Measurements from ENCODE around the gene INPPL1. TPM values are rescaled to one million over a fixed set of nuclear protein-coding genes. Genes with fewer than 3 reads are reported as not detected.

Gene INPPL1
- total and polyA plus RNA-seq, 2 donors (not counting 3 experiments of a cell fraction or from before 2014, with no cell fraction given), result 125 to 184 TPM

DNA sequence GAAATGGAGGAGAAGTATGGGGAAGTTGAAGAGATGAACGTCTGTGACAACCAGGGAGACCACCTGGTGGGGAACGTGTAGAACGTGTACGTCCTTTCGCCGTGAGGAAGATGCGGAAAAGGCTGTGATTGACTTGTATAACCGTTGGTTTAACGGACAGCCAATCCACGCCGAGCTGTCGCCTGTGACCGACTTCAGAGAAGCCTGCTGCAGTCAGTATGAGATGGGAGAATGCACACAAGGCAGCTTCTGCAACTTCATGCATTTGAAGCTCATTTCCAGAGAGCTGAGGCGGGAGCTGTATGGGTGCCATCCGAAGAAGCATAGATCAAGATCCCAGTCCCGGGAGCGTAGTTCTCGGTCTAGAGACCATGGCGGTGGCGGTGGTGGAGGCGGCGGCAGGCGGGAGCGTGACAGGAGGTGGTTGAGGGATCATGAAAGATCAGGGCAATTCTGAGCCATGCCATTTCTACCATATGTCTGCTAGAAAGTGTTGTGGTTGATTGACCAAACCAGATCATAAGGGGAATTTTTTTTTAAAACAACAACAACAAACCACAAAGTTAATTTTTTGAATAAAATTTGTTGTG is 56.3 kb downstream of the INPPL1 start:
- intact Hi-C loops (cut with micrococcal nuclease) (no loop called here), dilution Hi-C loops (cut with MboI; ENCODE audit: extremely low pct_ligation_motif_present, low sequenced_read_pairs) (no loop called here)

More for the DNA sequence above, 56.3 kb downstream of the INPPL1 start:
- FAIRE-seq, result no peak
- no peaks in the 10 kb centered on the region for H3K9me3 ChIP-seq (replicated peaks; ENCODE audit: control insufficient read depth, insufficient read depth, low read length)
- no peaks in the 10 kb centered on the region for H3K9me1 ChIP-seq (replicated peaks; ENCODE audit: control insufficient read depth, extremely low read depth, insufficient read depth, low read length)
- H3K4me1 ChIP-seq (ENCODE audit: control insufficient read depth, extremely low read depth, insufficient read depth, low read length), result no peaks in the 10 kb centered on the region
- H3K36me3 ChIP-seq (ENCODE audit: control insufficient read depth in 2 of 2, extremely low read depth in 1 of 2, insufficient read depth in 2 of 2, low read length in 2 of 2), result no peaks in the 10 kb centered on the region
- BruUV-seq (replicated peaks), result no TSS peak
- H3K27ac ChIP-seq (ENCODE audit: insufficient read depth, low read depth, low read length), result no peak overlapping the region
- ChIA-PET CTCF (no interaction called here), POLR2A (no interaction called here)
- no peak for DNase-seq (ENCODE audit: low read depth, low spot score)
- no peaks in the 10 kb centered on the region for H3K79me2 ChIP-seq (ENCODE audit: control insufficient read depth, insufficient read depth, low read length)
- no peak overlapping the region for H3K4me2 ChIP-seq (ENCODE audit: insufficient read depth, low read length)
- peaks cover 7 to 11% of the 10 kb centered on the region in 2 experiments for H3K27me3 ChIP-seq (ENCODE audit: control insufficient read depth in 2 of 2, insufficient read depth in 2 of 2, low read length in 2 of 2)
- H2AFZ ChIP-seq (ENCODE audit: low read depth, low read length), result no peak overlapping the region
- TF ChIP-seq POLR2A (IDR thresholded peaks at IDR 0.05; ENCODE audit: low read depth, low read length) (no peak), MYC (IDR thresholded peaks at IDR 0.05; ENCODE audit: low read depth, low read length) (no peak), EZH2 (IDR thresholded peaks at IDR 0.05; ENCODE audit: borderline replicate concordance, low read depth, low read length, severe bottlenecking) (no peak), FOS (IDR thresholded peaks at IDR 0.05; ENCODE audit: borderline replicate concordance, insufficient read depth, low read length) (no peak), JUN (IDR thresholded peaks at IDR 0.05; ENCODE audit: borderline replicate concordance, insufficient read depth, insufficient read length, low read depth) (no peak), POLR2AphosphoS5 (IDR thresholded peaks at IDR 0.05; ENCODE audit: insufficient read depth, low read depth, low read length) (no peak), GATA2 (IDR thresholded peaks at IDR 0.05; ENCODE audit: insufficient read depth, insufficient read length, low read depth, low read length) (no peak)
- TF ChIP-seq, protein P1, sequence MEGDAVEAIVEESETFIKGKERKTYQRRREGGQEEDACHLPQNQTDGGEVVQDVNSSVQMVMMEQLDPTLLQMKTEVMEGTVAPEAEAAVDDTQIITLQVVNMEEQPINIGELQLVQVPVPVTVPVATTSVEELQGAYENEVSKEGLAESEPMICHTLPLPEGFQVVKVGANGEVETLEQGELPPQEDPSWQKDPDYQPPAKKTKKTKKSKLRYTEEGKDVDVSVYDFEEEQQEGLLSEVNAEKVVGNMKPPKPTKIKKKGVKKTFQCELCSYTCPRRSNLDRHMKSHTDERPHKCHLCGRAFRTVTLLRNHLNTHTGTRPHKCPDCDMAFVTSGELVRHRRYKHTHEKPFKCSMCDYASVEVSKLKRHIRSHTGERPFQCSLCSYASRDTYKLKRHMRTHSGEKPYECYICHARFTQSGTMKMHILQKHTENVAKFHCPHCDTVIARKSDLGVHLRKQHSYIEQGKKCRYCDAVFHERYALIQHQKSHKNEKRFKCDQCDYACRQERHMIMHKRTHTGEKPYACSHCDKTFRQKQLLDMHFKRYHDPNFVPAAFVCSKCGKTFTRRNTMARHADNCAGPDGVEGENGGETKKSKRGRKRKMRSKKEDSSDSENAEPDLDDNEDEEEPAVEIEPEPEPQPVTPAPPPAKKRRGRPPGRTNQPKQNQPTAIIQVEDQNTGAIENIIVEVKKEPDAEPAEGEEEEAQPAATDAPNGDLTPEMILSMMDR (IDR thresholded peaks at IDR 0.05; ENCODE audit: extremely low read depth in 1 of 2, insufficient read depth in 1 of 2, low read depth in 1 of 2, low read length in 2 of 2), result no peak
- TF ChIP-seq, protein P2, sequence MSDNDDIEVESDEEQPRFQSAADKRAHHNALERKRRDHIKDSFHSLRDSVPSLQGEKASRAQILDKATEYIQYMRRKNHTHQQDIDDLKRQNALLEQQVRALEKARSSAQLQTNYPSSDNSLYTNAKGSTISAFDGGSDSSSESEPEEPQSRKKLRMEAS (IDR thresholded peaks at IDR 0.05; ENCODE audit: insufficient read depth, insufficient read length), result no peak
- H3K4me3 ChIP-seq (replicated peaks in 1 of 3; ENCODE audit: insufficient read depth in 1 of 3, low read depth in 1 of 3, low read length in 3 of 3), result no peak overlapping the region
- H3K9ac ChIP-seq (replicated peaks; ENCODE audit: extremely low read depth, insufficient read depth, low read length), result no peak overlapping the region
- H4K20me1 ChIP-seq (replicated peaks; ENCODE audit: control insufficient read depth, extremely low read depth, insufficient read depth, low read length), result no peaks in the 10 kb centered on the region

Measured in endothelial cell of umbilical vein (primary cell).